ENCODE data around the gene ADAMTSL3.

- TF ChIP-seq TARDBP (IDR thresholded peaks at IDR 0.05) (no peak), LEF1 (IDR thresholded peaks at IDR 0.05; ENCODE audit: borderline replicate concordance) (no peak), FOXK2 (IDR thresholded peaks at IDR 0.05) (no peak), FOXA1 (IDR thresholded peaks at IDR 0.05) (no peak), FOXM1 (IDR thresholded peaks at IDR 0.05; ENCODE audit: borderline replicate concordance) (no peak), SP1 (IDR thresholded peaks at IDR 0.05) (no peak), HDGF (IDR thresholded peaks at IDR 0.05; ENCODE audit: borderline replicate concordance) (no peak), NFRKB (IDR thresholded peaks at IDR 0.05) (no peak), PKNOX1 (IDR thresholded peaks at IDR 0.05) (no peak), BHLHE40 (IDR thresholded peaks at IDR 0.05; ENCODE audit: borderline replicate concordance) (no peak)
Observed at GRCh38 chr15:84033793-84034553, 380.1 kb downstream of the ADAMTSL3 start.

All from HEK293T (cell line).